Myocyte (in vitro differentiated cells): ENCODE data around the gene RPL37. TPM values are rescaled to one million over a fixed set of nuclear protein-coding genes. Genes with fewer than 3 reads are reported as not detected.
"Not testable (repeated sequence)": the region's sequence is repeated elsewhere in the genome, so short reads cannot be mapped to it uniquely, and the experiment has no call there.

ENCODE experiments used
- DNase-seq: peaks from one replicate; pipeline ENCODE4 v3.0.0-alpha.2; 2012; ENCODE audit warnings: low read depth
- total RNA-seq: library from RNA; depleted of rRNA; stranded (reverse); fragments of >200 nt; gene quantifications from 2 replicates; pipeline ENCODE4 v1.2.3, GENCODE V29; 2014

The RPL37 gene
- total RNA-seq, 1 donor from 2014 or later, result 67.5 TPM

DNA sequence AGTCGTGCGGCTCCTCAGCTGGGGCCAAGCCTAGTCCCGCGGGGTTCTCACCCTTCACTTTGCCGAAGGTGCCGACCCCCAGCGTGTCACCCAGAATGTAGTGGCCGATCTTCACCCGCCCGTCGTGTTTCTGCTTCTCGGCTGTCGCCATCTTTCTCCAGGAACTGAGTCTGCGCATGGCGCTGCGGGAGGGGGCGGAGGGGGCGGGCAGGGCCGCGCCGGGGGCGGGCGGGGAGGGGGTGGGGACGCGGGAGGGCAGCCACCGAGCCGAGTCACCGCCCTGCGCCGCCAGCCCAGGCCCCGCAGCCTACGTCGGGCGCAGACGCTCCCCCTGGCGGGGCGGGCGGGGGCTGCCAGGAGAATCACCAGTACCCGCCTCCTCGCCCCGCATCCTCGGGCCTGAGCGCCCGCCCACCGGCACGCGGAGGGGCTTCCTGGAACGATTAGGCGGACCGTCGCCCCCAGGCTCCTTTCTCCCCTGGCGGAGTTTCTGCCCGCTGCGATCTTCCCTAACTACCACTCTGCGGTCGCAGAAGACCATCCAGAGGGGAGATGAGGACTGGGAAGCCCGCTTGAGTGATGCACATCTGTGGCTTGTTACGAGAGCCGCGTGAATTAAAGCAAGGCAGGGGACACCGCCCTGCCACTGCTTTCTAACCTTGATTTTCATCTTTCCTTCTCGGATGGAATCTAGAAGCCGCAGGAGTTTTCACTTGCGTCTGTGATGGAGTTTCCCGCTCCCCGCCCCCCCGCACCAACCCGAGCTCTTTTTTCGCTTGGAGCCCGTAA, 36.8 kb downstream of the RPL37 start, which contains the start of gene PRKAA1:
Gene PRKAA1 (minus strand): TSS at position 363 of the 789 bp plus-strand sequence. CDS start 185 bp downstream, at position 178.
- peak; percentile 88 for DNase-seq

GRCh38 chr5:40797273-40798011, 37.6 kb downstream of the RPL37 start:
- DNase-seq, result peak; percentile 65

GRCh38 chr5:40796487-40796889, 38.5 kb downstream of the RPL37 start:
- no peak for DNase-seq

DNA sequence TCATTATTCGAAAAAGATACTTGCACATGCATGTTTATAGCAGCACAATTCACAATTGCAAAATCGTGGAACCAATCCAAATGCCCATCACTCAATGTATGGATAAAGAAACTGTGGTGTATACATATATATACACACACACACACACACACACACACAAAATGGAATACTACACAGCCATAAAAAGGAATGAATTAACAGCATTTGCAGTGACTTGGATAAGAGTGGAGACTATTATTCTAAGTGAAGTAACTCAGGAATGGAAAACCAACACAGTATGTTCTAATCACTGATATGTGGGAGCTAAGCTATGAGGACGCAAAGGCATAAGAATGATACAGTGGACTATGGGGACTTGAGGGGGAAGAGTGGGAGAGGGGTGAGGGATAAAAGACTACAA, 40.1 kb downstream of the RPL37 start:
- DNase-seq, result not testable (repeated sequence)

- not testable (repeated sequence) for DNase-seq
Observed at GRCh38 chr5:40794340-40794739, 40.7 kb downstream of the RPL37 start.

- not testable (repeated sequence) for DNase-seq
Observed at GRCh38 chr5:40792691-40793090, 42.3 kb downstream of the RPL37 start.

DNA sequence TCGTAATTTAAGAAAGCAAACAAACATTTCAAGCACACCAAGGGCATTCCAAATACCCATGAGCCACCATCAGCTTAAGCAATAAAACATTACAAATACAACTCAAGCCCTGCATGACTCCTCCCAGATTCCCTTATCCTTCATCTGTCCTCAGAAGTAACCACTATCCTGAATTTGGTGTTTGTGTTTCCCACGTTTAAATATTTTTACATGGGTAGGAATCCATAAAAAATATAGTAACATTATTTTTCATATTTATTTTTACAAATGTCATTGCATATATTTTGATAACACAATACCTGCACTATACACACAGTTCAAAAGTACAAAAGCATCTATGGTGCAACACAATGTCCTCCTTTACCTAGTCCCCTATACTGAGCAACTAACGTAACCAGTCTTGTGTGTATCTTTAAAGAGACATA, 43.3 kb downstream of the RPL37 start:
- no peak for DNase-seq

GRCh38 chr5:40790947-40791593, 44.0 kb downstream of the RPL37 start:
- peak; percentile 23 for DNase-seq

DNA sequence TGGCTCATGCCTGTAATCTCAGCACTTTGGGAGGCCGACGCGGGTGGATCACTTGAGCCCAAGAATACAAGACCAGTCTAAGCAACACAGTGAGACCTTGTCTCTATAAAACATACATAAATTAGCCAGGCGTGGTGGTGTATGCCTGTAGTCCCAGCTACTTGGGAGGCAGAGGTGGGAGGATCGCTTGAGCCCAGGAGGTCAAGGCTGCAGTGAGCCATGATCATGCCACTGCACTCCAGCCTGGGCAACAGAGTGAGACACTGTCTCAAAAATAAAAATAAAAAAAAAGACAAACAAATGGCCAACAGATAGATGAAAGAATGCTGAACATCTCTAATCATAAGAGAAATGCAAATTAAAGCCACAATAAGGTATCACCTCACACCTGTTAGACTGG, 46.1 kb downstream of the RPL37 start:
- DNase-seq, result not testable (repeated sequence)

DNA sequence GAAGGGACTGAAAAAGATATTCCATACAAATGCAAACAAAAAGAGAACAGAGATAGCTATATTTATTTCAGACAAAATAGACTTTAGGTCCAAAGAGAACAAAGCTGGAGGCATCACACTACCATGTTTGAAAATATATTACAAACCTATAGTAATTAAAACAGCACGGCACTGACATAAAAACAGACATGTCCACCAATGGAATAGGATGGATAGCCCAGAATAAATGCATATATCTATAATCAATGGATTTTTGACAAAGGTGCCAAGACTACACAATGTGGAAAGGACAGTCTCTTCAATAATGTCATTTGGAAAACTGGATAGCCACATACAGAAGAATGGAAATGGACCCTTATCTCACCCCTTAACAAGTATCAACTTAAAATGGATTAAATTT, 47.0 kb downstream of the RPL37 start:
- DNase-seq, result no peak

- DNase-seq, result not testable (repeated sequence)
Observed at GRCh38 chr5:40786664-40787063, 48.4 kb downstream of the RPL37 start.

DNA sequence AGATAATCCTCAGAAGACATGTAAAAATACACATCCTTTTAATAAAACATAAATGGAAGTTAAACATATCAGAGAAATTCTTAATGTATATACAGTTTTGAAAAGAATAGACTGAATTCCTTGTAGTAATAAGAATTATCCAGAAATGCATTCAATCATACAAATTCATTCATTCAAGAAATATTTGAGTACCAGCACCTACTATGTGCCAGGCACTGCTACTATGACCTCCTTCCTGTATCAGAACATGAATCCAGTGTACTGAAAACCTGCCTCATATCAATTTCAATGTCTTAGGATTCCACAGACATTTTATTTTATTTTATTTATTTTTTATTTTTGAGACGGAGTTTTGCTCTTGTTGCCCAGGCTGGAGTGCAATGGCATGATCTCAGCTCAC, 50.1 kb downstream of the RPL37 start:
- no peak for DNase-seq

DNA sequence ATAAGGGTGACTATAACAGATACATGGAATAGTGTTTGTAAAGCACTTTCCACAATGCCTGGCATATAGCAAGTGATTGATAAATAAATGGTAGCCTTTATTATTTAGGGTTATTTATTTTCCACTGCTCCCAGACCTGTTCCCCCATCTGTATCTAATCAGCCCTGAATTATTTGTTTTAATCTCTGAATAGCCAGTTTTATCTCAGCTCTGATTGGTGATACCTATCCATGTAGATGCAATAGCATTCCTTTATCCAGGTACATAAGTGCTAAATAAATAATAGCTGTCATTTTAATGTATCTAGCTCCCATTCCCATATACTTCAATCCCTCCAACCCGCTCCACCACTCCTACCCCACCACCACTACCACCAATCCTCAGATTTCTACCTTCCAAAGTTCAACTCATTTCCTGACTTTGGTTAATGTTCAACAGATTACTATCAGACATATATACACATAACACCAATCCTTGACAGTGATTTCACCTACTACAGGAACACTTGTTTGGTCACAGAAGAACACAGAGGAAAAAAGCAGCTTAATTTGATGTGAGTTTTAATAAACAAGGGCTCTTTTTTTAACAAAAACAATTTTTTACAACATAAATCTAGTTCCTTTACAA, 50.9 kb downstream of the RPL37 start:
- DNase-seq, result no peak

- DNase-seq, result peak; percentile 89
Observed at GRCh38 chr5:40781843-40782409, 53.1 kb downstream of the RPL37 start.

- DNase-seq, result no peak
Observed at GRCh38 chr5:40780858-40781257, 54.2 kb downstream of the RPL37 start.

DNA sequence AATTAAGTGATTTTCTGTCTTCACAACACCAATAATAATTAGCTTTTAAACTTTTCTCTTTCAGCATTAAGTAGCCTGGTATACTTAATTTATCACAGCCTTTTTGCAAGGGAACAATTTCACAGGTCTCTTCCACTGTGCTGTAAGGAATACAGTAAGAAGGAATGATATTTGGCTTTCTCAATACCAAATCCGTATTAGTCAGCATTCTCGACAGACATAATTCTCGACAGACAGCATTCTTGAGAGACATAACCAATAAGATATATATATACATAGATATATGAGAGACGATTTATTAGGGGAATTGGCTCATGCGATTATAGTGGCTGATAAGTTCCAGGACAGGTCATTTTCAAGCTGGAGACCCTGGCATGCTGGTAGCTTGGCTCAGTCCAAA, 54.8 kb downstream of the RPL37 start:
- no peak for DNase-seq

- no peak for DNase-seq
Observed at GRCh38 chr5:40779561-40779960, 55.5 kb downstream of the RPL37 start.

DNA sequence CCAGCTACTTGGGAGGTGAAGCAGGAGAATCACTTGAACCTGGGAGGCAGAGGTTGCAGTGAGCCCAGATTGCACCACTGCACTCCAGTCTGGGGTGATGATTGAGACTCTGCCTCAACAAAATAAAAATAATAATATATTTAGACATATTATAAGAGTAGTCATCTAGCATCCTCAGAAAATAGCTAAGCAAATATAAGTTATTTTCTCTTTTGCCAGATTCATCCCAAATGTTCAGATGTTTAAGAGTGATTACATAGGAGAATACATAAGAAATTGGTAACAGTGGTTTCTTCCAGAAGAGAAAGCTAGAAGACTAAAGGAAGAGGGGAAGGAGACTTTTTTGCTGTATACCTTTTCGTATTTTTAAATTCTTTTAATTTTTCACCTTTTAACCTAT, 56.9 kb downstream of the RPL37 start:
- no peak for DNase-seq

DNA sequence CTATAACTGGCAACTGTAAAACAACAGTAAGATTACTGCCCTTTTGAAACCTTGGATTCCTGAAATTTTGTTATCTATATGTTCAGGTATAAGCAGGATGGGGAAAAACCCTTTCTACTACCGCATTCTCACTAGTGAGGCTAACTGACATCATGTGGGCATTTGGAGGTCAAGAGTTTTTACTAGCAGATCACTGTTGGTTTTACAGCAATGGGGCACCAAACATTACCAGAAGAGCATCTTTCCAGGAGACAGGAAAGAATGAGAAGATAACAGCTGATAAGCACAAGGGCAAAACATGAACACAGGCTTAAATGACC, 58.4 kb downstream of the RPL37 start:
- DNase-seq, result no peak

GRCh38 chr5:40775846-40776657, 59.0 kb downstream of the RPL37 start:
- DNase-seq, result no peak
